Gastrocnemius medialis (tissue), 4 donors: ENCODE results near the gene PIAS1.

ENCODE experiments used
- CTCF ChIP-seq, 5 experiments: fragments of 450-650 bp in 3 of 5; fragments of 200-600 bp in 2 of 5; sonication (generic) in 2 of 5; IDR thresholded peaks in 4 of 5; conservative IDR thresholded peaks in 1 of 5; 1 replicate in 4 of 5; 2 replicates in 1 of 5; pipeline ENCODE4 v1.5.1; 2016 to 2019; ENCODE audit warnings: antibody characterized with exemption in 5 of 5, mild to moderate bottlenecking in 3 of 5, moderate library complexity in 3 of 5
- POLR2A ChIP-seq, 2 donors: fragments of 450-650 bp; IDR thresholded peaks; one replicate each; pipeline ENCODE4 v1.6.1; 2017; ENCODE audit warnings: antibody characterized with exemption in 2 of 2, mild to moderate bottlenecking in 2 of 2, moderate library complexity in 2 of 2

GRCh38 chr15:68210821-68211655 lies 156.9 kb downstream of the PIAS1 start:
- TF ChIP-seq CTCF (IDR thresholded peaks at IDR 0.05 in 4 of 5, conservative IDR thresholded peaks at IDR 0.05 in 1 of 5) (peak; percentile 75 to 94 (median 86)), POLR2A (IDR thresholded peaks at IDR 0.05) (no peak)
